Breast epithelium (tissue), 4 donors: ENCODE measurements around the gene LBHD2. TPM values are rescaled to one million over a fixed set of nuclear protein-coding genes. Genes with fewer than 3 reads are reported as not detected.

Source experiments
- DNase-seq, 2 donors: peaks; one replicate each; pipeline ENCODE4 v3.0.0-alpha.2; 2019; ENCODE audit warnings: low spot score in 2 of 2
- H3K27ac ChIP-seq, 2 donors: fragments of 200-600 bp; sonication (generic) in 1 of 2; one replicate each; pipeline ENCODE4 v1.5.1; 2016 to 2019; ENCODE audit warnings: mild to moderate bottlenecking in 1 of 2
- H3K27me3 ChIP-seq, 2 donors: fragments of 200-600 bp; sonication (generic) in 1 of 2; one replicate each; pipeline versions ENCODE4 v1.5.1 to v1.6.0; 2017 to 2019; ENCODE audit warnings: control low read depth in 1 of 2, mild to moderate bottlenecking in 1 of 2
- H3K36me3 ChIP-seq: fragments of 200-600 bp; one replicate; pipeline ENCODE4 v1.5.1; 2019
- H3K4me1 ChIP-seq, 2 donors: fragments of 200-600 bp; sonication (generic); one replicate each; pipeline ENCODE4 v1.5.1; 2016 to 2019; ENCODE audit warnings: control low read depth in 1 of 2
- H3K4me3 ChIP-seq, 3 donors: fragments of 200-600 bp; sonication (generic); 1 replicate in 2 of 3; 2 replicates in 1 of 3; pipeline ENCODE4 v1.5.1; 2016 to 2019; ENCODE audit warnings: mild to moderate bottlenecking in 3 of 3, moderate library complexity in 2 of 3
- H3K9me3 ChIP-seq, 2 donors: fragments of 200-600 bp; sonication (generic) in 1 of 2; one replicate each; pipeline ENCODE4 v1.5.1; 2016 to 2019; ENCODE audit warnings: control low read depth in 1 of 2
- POLR2A ChIP-seq: fragments of 450-650 bp; IDR thresholded peaks from one replicate; pipeline ENCODE4 v1.6.1; 2016; ENCODE audit warnings: antibody characterized with exemption, mild to moderate bottlenecking, moderate library complexity
- POLR2AphosphoS5 ChIP-seq, 3 donors: sonication (generic); formaldehyde crosslinking; IDR thresholded peaks; one replicate each; pipeline ENCODE4 v1.6.1; 2017; ENCODE audit warnings: antibody characterized with exemption in 3 of 3
- intact Hi-C: fragments of 100-400 bp; cut with DNase I; formaldehyde crosslinking; loops from one replicate; pipeline ENCODE4 v1.15.1; 2023; ENCODE audit warnings: low total_unique reads
- total RNA-seq, 3 donors: library from RNA; depleted of rRNA; stranded (reverse); fragments of >200 nt; gene quantifications; one replicate each; pipeline ENCODE4 v1.1.0, GENCODE V29; 2016
- TF ChIP-seq, protein P1 (sequence below), 3 donors: fragments of 450-650 bp; IDR thresholded peaks; one replicate each; pipeline ENCODE4 v1.5.1; 2016 to 2017; ENCODE audit warnings: antibody characterized with exemption in 3 of 3, mild to moderate bottlenecking in 3 of 3, moderate library complexity in 3 of 3

Gene LBHD2
- total RNA-seq, 3 donors from 2014 or later: not detected

DNA sequence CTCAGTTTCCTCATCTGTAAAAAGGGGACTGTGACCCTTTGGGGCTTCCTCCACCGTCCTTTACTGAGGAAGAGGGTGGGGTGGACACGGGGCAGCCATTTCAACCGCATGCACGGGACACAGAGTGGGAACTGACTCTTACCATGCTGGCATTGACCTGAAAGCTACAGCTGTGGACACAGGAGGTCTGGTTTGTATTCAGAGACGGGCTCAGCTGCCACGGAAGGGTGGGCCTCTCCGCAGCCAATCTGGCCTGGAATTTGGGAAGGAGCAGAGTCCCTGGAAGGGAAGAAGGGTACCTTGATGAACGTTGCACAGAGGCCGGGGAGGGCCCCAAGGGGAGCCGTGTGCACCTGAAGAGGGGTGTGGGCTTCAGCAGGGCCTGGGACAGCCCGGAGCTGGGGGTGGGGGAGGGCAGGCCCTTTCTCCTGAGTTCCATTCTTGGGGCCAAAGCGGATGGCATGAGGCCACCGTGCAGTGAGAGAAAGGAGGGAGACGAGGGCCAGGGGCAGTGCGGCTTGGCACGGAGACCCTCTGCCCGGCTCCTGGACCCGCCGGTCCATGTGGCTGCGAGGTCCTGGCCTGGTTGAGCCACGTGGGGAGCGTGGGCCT, 53.8 kb downstream of the LBHD2 start:
- DNase-seq: no peak
- intact Hi-C loops: loop anchor here (5.0 kb wide), 1 partner anchor 675 kb away; no protein-coding TSS in a partner anchor
- H3K27ac ChIP-seq: peak overlapping the region; percentile 36 to 38
- H3K36me3 ChIP-seq: no peaks in the 10 kb centered on the region
- H3K4me3 ChIP-seq: no peak overlapping the region
- H3K27me3 ChIP-seq: no peaks in the 10 kb centered on the region
- TF ChIP-seq, protein P1, sequence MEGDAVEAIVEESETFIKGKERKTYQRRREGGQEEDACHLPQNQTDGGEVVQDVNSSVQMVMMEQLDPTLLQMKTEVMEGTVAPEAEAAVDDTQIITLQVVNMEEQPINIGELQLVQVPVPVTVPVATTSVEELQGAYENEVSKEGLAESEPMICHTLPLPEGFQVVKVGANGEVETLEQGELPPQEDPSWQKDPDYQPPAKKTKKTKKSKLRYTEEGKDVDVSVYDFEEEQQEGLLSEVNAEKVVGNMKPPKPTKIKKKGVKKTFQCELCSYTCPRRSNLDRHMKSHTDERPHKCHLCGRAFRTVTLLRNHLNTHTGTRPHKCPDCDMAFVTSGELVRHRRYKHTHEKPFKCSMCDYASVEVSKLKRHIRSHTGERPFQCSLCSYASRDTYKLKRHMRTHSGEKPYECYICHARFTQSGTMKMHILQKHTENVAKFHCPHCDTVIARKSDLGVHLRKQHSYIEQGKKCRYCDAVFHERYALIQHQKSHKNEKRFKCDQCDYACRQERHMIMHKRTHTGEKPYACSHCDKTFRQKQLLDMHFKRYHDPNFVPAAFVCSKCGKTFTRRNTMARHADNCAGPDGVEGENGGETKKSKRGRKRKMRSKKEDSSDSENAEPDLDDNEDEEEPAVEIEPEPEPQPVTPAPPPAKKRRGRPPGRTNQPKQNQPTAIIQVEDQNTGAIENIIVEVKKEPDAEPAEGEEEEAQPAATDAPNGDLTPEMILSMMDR (IDR thresholded peaks at IDR 0.05): no peak
- TF ChIP-seq POLR2A: no peak
- no peak for TF ChIP-seq POLR2AphosphoS5 (IDR thresholded peaks at IDR 0.05)
- H3K9me3 ChIP-seq: no peaks in the 10 kb centered on the region
- peaks cover 8% of the 10 kb centered on the region in 2 donors for H3K4me1 ChIP-seq

DNA sequence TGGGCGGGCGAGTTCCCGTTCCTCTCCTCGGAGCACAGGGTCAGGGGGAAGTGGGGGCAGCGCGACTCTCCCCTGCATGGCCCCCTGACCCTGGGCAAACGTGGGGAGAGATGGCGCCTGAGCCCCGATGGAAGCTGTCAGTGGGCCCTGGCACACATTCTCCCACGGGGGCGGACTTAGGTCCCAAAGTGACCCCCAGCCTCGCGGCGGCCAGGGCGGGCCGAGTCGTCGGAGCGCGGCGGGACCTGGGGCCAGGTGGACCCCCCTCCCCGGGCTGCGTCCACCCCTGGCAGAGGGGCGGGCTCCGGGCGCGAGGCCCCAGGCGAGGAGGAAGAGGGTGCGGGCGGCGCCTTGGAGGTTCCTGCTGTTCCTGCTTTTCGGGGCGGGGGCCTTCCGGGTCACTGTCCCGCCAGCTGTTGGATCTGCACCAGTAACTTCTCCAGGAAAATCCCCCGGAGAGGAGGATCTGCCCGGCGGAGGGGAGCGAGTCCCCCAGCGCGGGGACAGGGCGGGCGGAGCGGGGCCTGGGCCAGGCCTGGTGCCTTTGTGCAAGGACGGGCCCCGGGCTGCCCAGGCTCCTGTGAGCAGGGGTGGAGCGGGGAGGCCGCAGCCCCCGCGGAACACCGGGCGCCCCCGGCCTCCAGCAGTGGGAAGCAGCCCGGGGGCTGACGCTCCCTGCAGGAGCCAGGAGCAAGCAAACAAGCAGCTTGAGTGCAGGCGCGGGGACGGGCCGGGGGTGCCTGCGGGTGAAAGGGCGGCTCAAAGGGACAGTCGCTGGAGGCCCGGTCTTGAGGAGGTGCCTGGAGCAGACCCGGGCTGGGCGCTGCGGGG, 54.5 kb downstream of the LBHD2 start:
- DNase-seq: no peak
- Histone ChIP-seq H3K36me3 (no peaks in the 10 kb centered on the region), H3K4me3 (peak overlapping the region; percentile 20 to 55 (median 26)), H3K4me1 (peaks cover 8% of the 10 kb centered on the region in 2 donors), H3K27ac (peak overlapping the region; percentile 36 to 38), H3K9me3 (no peaks in the 10 kb centered on the region), H3K27me3 (no peaks in the 10 kb centered on the region)
- TF ChIP-seq, protein P1 (IDR thresholded peaks at IDR 0.05): no peak
- TF ChIP-seq POLR2A (no peak), POLR2AphosphoS5 (IDR thresholded peaks at IDR 0.05) (no peak)
- intact Hi-C loops: loop anchor here (5.0 kb wide), 1 partner anchor 674 kb away; no protein-coding TSS in a partner anchor

DNA sequence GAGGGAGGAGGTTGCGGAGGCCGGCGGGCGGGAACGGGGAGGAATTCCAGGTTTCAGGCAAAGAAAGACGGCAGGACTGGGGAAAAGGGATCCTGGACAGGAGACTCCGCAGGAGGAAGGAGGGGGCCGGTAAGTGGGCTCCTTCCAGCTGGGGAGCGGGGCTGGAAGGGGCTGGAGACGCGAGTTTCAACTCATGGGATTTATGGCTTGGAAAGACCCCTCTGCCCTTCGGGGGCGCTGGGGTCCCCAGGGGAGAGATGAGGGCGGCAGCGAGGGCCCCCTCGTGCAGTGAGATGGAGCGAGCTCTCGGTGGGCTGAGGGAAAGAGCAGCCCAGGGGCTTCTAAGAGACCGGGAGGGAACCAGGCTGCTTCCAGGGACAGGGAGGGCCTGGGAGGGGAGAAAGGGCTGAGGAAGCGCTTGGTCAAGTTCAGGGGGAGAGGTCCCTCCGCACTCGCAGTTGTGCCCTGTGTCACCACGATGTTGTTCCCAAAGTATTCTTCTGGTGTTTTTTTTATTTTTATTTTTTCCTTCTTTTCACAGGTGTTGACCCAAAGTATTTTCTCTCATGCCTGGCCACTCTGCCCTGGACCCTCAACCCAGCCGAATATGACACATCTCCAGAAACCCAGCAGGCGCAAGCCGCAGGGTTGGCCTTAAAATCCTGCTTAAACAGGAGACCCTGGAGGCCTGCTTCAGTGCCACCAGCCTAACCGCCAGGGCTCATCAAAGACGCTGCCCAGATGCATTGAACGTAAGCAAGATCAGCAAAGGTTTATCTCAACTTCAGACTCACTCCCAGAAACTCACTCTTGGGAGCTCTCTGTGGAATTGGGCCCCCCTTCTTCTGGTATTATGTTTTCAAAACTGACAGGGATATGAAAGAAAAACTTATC, 55.4 kb downstream of the LBHD2 start:
- peak overlapping the region; percentile 20 to 55 (median 26) for H3K4me3 ChIP-seq
- H3K9me3 ChIP-seq: no peaks in the 10 kb centered on the region
- H3K27me3 ChIP-seq: no peaks in the 10 kb centered on the region
- H3K4me1 ChIP-seq: peaks cover 8% of the 10 kb centered on the region in 2 donors
- intact Hi-C loops: loop anchor here (5.0 kb wide), 1 partner anchor 673 kb away; no protein-coding TSS in a partner anchor
- no peaks in the 10 kb centered on the region for H3K36me3 ChIP-seq
- TF ChIP-seq POLR2A (no peak), POLR2AphosphoS5 (IDR thresholded peaks at IDR 0.05) (no peak)
- TF ChIP-seq, protein P1 (IDR thresholded peaks at IDR 0.05): no peak
- peak overlapping the region; percentile 36 to 38 for H3K27ac ChIP-seq
- DNase-seq: no peak

Other genes with a start within 250 kb of the LBHD2 start
- gene AMN, start 161.5 kb upstream of the LBHD2 start, total RNA-seq: under 1 TPM; 0.16 to 0.88 (median 0.66) TPM
- 100 to 1,000 TPM in 1 of 3 donors, 10 to 100 TPM in 2; 64.0 to 110 (median 98.0) TPM for gene CDC42BPB, start 26.7 kb upstream of the LBHD2 start, total RNA-seq
- 1 to 10 TPM in 1 of 3 donors, under 1 TPM in 1, not detected in 1; 0.66 to 1.0 TPM for gene EXOC3L4, start 10.5 kb downstream of the LBHD2 start, total RNA-seq
- gene TNFAIP2, start 39.3 kb downstream of the LBHD2 start, total RNA-seq: 10 to 100 TPM; 43.6 to 76.5 (median 60.0) TPM